ENCODE results near the gene SLC6A14.

The SLC6A14 gene

DNA sequence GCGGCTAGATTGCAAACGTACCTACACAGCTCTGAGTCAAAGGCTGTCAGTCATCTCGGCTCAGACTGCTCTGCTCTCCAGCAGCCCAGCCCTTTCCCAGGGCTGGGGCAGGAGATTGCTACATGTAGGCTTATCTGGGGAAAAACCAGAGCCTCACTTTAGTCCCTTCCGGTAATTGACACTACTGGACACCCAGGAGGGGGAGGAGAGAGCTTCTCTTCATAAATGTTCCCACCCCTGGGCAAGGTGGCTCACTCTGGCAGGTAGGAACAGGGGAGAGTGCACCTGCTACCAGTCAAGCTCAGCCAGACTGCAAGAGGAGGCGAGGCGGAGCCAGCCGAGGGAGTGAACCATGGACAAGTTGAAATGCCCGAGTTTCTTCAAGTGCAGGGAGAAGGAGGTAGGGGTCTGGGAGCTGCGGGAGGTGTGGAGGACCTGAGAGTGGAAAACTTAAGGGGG lies at the start of gene SLC6A14:
Gene SLC6A14, plus strand, starts transcription at position 249 of the 459 bp plus-strand sequence. Its CDS starts 104 bp downstream, at position 353.
- Histone ChIP-seq H3K4me2 (ENCODE audit: low read length) (no peak within 1 kb of the TSS), H3K79me2 (ENCODE audit: control insufficient read depth, low read length) (no peaks in the 10 kb centered on the region), H3K27me3 (ENCODE audit: control insufficient read depth, low read length) (no peaks in the 10 kb centered on the region), H3K27ac (ENCODE audit: low read depth, low read length) (no peak within 1 kb of the TSS), H4K20me1 (ENCODE audit: control insufficient read depth, insufficient read depth, low read depth, low read length) (no peaks in the 10 kb centered on the region), H3K9me3 (ENCODE audit: control insufficient read depth, insufficient read depth, low read length) (no peaks in the 10 kb centered on the region), H3K36me3 (ENCODE audit: control insufficient read depth, low read length) (no peaks in the 10 kb centered on the region), H3F3A (ENCODE audit: control insufficient read depth, insufficient read depth) (no peaks in the 10 kb centered on the region), H3K4me3 (ENCODE audit: low read length) (no peak within 1 kb of the TSS), H3K4me1 (ENCODE audit: control insufficient read depth, low read length) (no peaks in the 10 kb centered on the region), H3K9me2 (replicated peaks; ENCODE audit: control insufficient read depth, low read length) (no peaks in the 10 kb centered on the region)
- TF ChIP-seq, protein P1, sequence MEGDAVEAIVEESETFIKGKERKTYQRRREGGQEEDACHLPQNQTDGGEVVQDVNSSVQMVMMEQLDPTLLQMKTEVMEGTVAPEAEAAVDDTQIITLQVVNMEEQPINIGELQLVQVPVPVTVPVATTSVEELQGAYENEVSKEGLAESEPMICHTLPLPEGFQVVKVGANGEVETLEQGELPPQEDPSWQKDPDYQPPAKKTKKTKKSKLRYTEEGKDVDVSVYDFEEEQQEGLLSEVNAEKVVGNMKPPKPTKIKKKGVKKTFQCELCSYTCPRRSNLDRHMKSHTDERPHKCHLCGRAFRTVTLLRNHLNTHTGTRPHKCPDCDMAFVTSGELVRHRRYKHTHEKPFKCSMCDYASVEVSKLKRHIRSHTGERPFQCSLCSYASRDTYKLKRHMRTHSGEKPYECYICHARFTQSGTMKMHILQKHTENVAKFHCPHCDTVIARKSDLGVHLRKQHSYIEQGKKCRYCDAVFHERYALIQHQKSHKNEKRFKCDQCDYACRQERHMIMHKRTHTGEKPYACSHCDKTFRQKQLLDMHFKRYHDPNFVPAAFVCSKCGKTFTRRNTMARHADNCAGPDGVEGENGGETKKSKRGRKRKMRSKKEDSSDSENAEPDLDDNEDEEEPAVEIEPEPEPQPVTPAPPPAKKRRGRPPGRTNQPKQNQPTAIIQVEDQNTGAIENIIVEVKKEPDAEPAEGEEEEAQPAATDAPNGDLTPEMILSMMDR (IDR thresholded peaks at IDR 0.05; ENCODE audit: low read depth, low read length, poor library complexity, severe bottlenecking) = no peak
- TF ChIP-seq EZH2phosphoT487 (IDR thresholded peaks at IDR 0.05; ENCODE audit: borderline replicate concordance, low read length) = no peak

- no peaks in the 10 kb centered on the region for H3K9me3 ChIP-seq (ENCODE audit: control insufficient read depth, insufficient read depth, low read length)
- H3K36me3 ChIP-seq (ENCODE audit: control insufficient read depth, low read length) = no peaks in the 10 kb centered on the region
Observed at GRCh38 chrX:116395752-116396151, 40.7 kb upstream of the SLC6A14 start.

GRCh38 chrX:116399681-116400080 lies 36.7 kb upstream of the SLC6A14 start:
- no peak overlapping the region for H3K4me2 ChIP-seq (ENCODE audit: low read length)
- TF ChIP-seq, protein P1 (IDR thresholded peaks at IDR 0.05; ENCODE audit: low read depth, low read length, poor library complexity, severe bottlenecking) = no peak
- TF ChIP-seq EZH2phosphoT487 (IDR thresholded peaks at IDR 0.05; ENCODE audit: borderline replicate concordance, low read length) = no peak

More at GRCh38 chrX:116395752-116396151, 40.7 kb upstream of the SLC6A14 start:
- no peaks in the 10 kb centered on the region for H3K9me2 ChIP-seq (replicated peaks; ENCODE audit: control insufficient read depth, low read length)
- no peaks in the 10 kb centered on the region for H3K79me2 ChIP-seq (ENCODE audit: control insufficient read depth, low read length)
- H3K27ac ChIP-seq (ENCODE audit: low read depth, low read length) = no peak overlapping the region
- no peaks in the 10 kb centered on the region for H3K4me1 ChIP-seq (ENCODE audit: control insufficient read depth, low read length)
- H4K20me1 ChIP-seq (ENCODE audit: control insufficient read depth, insufficient read depth, low read depth, low read length) = no peaks in the 10 kb centered on the region
- H3F3A ChIP-seq (ENCODE audit: control insufficient read depth, insufficient read depth) = no peaks in the 10 kb centered on the region
- H3K4me3 ChIP-seq (ENCODE audit: low read length) = no peak overlapping the region
- H3K27me3 ChIP-seq (ENCODE audit: control insufficient read depth, low read length) = no peaks in the 10 kb centered on the region
- TF ChIP-seq, protein P1 (IDR thresholded peaks at IDR 0.05; ENCODE audit: low read depth, low read length, poor library complexity, severe bottlenecking) = no peak
- TF ChIP-seq EZH2phosphoT487 (IDR thresholded peaks at IDR 0.05; ENCODE audit: borderline replicate concordance, low read length) = no peak
- H3K4me2 ChIP-seq (ENCODE audit: low read length) = no peak overlapping the region

More at GRCh38 chrX:116399681-116400080, 36.7 kb upstream of the SLC6A14 start:
- Histone ChIP-seq H3K79me2 (ENCODE audit: control insufficient read depth, low read length) (no peaks in the 10 kb centered on the region), H3K4me1 (ENCODE audit: control insufficient read depth, low read length) (no peaks in the 10 kb centered on the region), H3K4me3 (ENCODE audit: low read length) (no peak overlapping the region), H3K9me3 (ENCODE audit: control insufficient read depth, insufficient read depth, low read length) (no peaks in the 10 kb centered on the region), H3K9me2 (replicated peaks; ENCODE audit: control insufficient read depth, low read length) (no peaks in the 10 kb centered on the region), H3F3A (ENCODE audit: control insufficient read depth, insufficient read depth) (no peaks in the 10 kb centered on the region), H3K27ac (ENCODE audit: low read depth, low read length) (no peak overlapping the region), H3K36me3 (ENCODE audit: control insufficient read depth, low read length) (no peaks in the 10 kb centered on the region), H4K20me1 (ENCODE audit: control insufficient read depth, insufficient read depth, low read depth, low read length) (no peaks in the 10 kb centered on the region), H3K27me3 (ENCODE audit: control insufficient read depth, low read length) (no peaks in the 10 kb centered on the region)
